ENCODE data around the gene CSGALNACT2.

Gene CSGALNACT2

DNA sequence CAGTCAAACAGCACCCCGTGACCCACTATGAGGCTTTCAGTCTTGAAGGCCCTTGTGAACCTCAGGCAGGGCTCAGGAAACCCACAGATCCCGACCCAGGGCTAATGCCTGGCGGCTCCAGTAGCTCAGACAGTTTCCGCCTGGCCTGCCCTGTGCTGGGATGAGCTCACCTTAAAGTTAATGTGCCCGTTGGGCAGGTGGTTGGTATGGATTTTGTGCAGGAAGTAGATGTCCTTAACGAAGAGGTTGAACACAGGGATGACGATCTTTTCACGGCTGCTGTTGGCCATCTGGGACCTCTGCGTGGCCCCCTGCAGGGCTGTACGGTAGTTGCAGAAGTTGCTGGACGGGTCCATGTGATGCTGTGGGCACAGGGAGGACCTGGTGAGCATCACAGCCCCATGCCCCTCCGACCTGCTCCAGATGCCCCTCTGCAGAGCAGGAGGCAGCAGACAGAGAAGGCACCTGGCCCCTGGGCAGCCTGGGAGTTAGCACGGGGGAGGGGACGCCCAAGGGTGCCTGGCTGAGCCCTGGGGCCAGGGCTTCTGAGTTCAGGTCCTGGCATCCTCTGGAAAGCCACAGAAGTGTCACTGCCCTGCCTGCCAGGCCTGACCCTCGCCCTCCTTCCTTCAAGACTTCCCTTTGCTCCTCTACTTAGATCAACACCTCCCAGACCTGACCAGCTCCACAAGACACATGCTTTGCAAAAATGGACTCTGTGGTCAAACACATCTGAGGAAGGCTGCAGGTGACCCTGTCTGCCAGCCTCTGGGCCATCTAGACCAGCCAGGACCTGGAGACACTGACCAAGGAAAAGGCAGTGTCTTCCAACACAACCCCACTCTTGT is 59.8 kb downstream of the CSGALNACT2 start:
- H3K4me1 ChIP-seq: no peaks in the 10 kb centered on the region

DNA sequence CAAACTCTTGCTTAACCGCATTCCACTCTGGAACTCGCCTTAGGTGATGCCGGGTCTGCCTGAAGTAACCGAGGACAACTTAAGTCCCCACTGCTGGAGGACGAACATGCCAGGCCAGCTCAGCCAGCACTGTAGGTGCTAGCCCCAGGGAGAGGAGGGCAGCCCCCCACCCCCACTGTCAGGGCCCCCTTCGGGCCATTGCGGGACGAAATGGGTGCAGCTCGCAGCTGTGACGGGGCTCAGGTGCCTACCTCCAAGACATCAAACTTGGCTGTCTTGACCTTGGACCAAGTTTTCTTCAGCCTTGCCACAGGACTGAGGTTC is 60.4 kb downstream of the CSGALNACT2 start:
- in situ Hi-C loops (cut with MboI; ENCODE audit: low sequenced_read_pairs): no loop called here
- H3K27me3 ChIP-seq (ENCODE audit: low read depth): no peaks in the 10 kb centered on the region
- H3K9me3 ChIP-seq: no peaks in the 10 kb centered on the region
- DNase-seq (ENCODE audit: low spot score in 2 of 2): no peak
- no peaks in the 10 kb centered on the region for H3K36me3 ChIP-seq (replicated peaks)
- H3K4me1 ChIP-seq: no peaks in the 10 kb centered on the region
- H3K4me3 ChIP-seq: no peak overlapping the region

More for the DNA sequence above, 59.8 kb downstream of the CSGALNACT2 start:
- H3K27me3 ChIP-seq (ENCODE audit: low read depth): no peaks in the 10 kb centered on the region
- no peaks in the 10 kb centered on the region for H3K36me3 ChIP-seq (replicated peaks)
- H3K4me3 ChIP-seq: no peak overlapping the region
- H3K9me3 ChIP-seq: no peaks in the 10 kb centered on the region
- peak in 1 of 2 experiments; percentile 67 for DNase-seq (ENCODE audit: low spot score in 2 of 2)
- in situ Hi-C loops (cut with MboI; ENCODE audit: low sequenced_read_pairs): no loop called here

DNA sequence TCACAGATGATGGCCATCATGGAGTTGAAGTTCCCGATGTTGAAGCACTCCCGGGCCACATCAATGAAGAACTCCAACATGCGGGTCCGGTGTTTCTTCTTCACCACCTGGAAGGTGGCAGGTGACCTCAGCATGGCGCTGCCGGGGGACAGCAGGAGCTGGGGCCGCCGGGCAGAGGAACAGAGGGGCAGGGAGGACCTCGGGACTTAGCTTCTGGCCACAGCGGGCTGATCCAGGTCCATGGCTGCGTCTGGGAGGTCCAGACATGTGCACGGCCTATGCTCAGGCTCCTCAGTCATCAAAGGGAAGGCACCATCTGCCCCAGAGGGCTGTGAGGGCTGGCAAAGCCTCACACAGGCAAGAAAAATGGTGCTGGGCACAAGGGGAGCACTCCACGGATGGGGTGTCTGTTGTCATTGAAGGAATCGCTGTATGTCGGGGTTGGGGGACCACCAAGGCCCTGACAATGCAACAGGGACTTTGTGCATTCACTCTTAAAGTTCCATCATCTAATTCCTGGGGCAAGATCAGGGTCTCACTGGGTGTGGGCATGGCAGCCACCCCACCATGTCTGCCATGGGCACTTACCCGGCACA is 60.9 kb downstream of the CSGALNACT2 start:
- Histone ChIP-seq H3K4me3 (no peak overlapping the region), H3K9me3 (no peaks in the 10 kb centered on the region), H3K36me3 (replicated peaks) (no peaks in the 10 kb centered on the region), H3K27me3 (ENCODE audit: low read depth) (no peaks in the 10 kb centered on the region), H3K4me1 (no peaks in the 10 kb centered on the region)
- in situ Hi-C loops (cut with MboI; ENCODE audit: low sequenced_read_pairs): no loop called here
- DNase-seq (ENCODE audit: low spot score in 2 of 2): no peak

DNA sequence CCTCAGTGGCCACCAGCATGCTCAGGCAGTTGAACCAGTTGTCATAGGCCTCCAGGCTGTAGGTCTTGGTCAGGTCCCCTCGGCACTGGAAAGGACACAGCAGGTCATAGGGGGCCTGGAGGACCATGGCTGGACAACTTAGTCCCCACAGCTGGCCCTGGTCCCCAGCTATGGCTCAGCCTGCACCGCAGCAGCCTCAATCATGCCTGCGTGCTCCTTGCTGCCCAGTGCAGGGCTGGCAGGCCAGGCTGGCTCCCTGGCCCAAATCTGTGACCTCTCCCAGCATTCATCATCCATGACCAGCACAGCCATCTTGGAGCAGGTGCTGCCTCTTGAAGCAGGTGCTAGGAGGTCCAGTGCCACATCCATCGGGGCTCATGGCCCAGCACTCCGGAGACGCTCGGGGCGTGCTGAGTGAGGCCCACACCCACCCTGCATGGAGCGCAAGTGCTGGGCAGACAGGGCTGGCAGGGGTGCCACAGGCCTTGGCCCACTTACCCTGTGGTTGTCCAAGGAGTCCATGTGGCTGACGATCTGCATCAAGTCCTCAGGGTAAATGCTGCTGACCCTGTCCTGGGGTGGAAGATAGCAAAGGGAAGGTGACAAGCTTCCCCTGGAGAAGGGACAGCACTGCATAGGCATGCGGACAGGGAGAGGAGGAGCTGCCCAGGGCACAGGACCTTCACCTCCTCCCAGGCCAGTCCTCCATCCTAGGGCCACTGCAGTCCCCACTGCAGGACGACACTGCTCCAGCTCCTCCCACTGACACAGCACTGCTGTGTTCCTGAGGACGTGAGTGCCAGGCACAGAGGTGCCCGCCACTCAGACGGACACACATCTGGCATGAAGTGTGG is 61.7 kb downstream of the CSGALNACT2 start:
- no peak for DNase-seq (ENCODE audit: low spot score in 2 of 2)
- in situ Hi-C loops (cut with MboI; ENCODE audit: low sequenced_read_pairs): no loop called here
- no peaks in the 10 kb centered on the region for H3K36me3 ChIP-seq (replicated peaks)

DNA sequence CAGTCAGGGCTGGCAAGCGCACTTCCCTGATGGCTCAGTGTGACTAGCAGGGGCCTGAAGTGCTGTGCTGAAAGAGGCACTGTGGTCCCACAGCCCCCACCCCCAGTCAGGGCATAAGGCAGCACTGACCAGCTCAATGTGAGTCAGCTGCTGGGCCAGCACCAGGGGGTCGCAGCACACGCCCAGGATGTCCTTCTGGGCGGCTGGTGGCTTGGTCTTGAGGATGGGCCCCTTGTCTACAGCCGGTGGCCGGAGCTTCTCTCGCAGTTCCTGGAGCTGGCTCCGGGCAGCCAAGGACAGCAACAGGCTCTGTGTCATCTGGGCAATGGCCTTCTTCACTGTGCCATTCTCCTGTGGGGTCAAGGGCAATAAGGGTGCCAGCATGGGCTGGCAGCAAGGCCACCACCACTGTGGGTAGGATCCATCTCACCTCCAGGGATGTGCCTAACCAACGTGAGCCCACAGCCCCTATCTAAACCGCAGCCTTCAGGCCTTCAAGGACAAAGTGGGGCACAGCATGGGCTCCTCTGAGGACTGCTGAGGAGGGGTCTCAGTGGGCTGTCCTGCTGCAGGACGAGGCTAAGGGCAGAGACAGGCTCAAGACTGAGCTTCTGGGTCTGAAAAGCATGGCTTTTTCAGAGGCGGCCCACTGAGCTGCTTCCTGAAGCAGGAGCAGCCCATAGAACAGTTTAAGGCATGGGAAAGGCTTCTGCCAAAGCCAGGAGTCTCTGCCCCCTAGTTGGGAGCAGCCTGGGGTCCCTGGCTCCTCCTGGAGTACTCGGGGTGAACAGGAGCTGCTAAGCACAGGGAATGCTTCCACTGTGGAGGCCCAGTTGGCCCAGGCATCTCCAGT is 62.5 kb downstream of the CSGALNACT2 start:
- no peaks in the 10 kb centered on the region for H3K36me3 ChIP-seq (replicated peaks)
- H3K4me3 ChIP-seq: no peak overlapping the region
- in situ Hi-C loops (cut with MboI; ENCODE audit: low sequenced_read_pairs): no loop called here
- H3K27me3 ChIP-seq (ENCODE audit: low read depth): no peaks in the 10 kb centered on the region
- H3K4me1 ChIP-seq: no peaks in the 10 kb centered on the region
- no peak for DNase-seq (ENCODE audit: low spot score in 2 of 2)
- no peaks in the 10 kb centered on the region for H3K9me3 ChIP-seq

More for the DNA sequence above, 61.7 kb downstream of the CSGALNACT2 start:
- Histone ChIP-seq H3K27me3 (ENCODE audit: low read depth) (no peaks in the 10 kb centered on the region), H3K4me3 (no peak overlapping the region), H3K9me3 (no peaks in the 10 kb centered on the region), H3K4me1 (no peaks in the 10 kb centered on the region)

DNA sequence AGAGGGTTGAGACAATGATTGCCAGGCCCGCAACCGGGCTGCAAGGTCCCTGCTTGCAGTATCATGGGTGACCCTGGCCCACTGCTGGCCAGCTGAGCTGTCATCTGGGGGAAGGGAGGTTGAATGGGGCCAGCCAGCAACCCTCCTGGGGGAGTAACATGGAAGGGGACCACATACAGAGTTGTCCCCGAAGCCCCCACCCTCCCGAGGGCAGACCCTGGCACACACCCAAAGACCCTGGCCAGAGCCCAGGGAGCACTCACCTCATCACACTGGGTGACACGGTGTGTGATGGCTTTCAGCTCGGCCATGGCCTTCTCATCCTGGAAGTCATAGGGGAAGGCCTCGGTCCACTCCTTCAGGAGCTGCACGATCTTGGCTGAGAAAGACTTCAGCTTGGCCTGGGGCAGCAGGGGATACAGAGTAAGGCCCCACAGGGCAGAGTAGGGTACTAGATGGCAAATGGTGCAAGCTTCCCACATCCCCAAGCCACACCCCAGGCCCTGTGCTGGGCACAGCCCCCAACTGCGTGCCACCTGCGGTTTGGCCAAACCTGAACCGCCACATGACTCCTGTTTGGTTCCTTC is 63.4 kb downstream of the CSGALNACT2 start:
- no peak overlapping the region for H3K4me3 ChIP-seq
- H3K36me3 ChIP-seq (replicated peaks): no peaks in the 10 kb centered on the region
- H3K9me3 ChIP-seq: no peaks in the 10 kb centered on the region
- no peaks in the 10 kb centered on the region for H3K27me3 ChIP-seq (ENCODE audit: low read depth)
- in situ Hi-C loops (cut with MboI; ENCODE audit: low sequenced_read_pairs): no loop called here
- no peaks in the 10 kb centered on the region for H3K4me1 ChIP-seq
- no peak for DNase-seq (ENCODE audit: low spot score in 2 of 2)

DNA sequence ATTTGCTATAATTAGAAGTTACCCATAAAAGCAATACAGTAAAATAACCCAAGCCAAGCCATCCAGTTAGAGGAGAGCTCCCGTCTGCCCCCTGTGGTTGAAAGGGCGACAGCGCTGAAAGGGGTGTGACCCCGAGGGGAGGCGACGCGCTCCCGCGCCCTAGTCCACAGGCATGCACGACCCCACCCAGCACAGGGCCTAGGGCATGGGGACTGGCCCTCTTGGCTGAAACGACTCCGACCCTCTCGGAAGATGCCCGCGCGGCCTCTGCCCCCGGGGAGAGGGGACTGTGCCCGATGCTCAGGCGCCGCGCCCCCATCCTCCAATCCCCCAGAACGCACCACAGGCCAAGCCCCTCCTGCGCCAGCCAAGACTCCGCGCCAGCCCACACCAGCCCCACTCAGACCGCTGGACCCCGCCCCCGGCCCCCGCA is 64.0 kb downstream of the CSGALNACT2 start:
- in situ Hi-C loops (cut with MboI; ENCODE audit: low sequenced_read_pairs): no loop called here
- no peaks in the 10 kb centered on the region for H3K4me1 ChIP-seq
- no peaks in the 10 kb centered on the region for H3K9me3 ChIP-seq
- peak in 1 of 2 experiments; percentile 51 for DNase-seq (ENCODE audit: low spot score in 2 of 2)
- H3K4me3 ChIP-seq: no peak overlapping the region
- no peaks in the 10 kb centered on the region for H3K36me3 ChIP-seq (replicated peaks)
- no peaks in the 10 kb centered on the region for H3K27me3 ChIP-seq (ENCODE audit: low read depth)

DNA sequence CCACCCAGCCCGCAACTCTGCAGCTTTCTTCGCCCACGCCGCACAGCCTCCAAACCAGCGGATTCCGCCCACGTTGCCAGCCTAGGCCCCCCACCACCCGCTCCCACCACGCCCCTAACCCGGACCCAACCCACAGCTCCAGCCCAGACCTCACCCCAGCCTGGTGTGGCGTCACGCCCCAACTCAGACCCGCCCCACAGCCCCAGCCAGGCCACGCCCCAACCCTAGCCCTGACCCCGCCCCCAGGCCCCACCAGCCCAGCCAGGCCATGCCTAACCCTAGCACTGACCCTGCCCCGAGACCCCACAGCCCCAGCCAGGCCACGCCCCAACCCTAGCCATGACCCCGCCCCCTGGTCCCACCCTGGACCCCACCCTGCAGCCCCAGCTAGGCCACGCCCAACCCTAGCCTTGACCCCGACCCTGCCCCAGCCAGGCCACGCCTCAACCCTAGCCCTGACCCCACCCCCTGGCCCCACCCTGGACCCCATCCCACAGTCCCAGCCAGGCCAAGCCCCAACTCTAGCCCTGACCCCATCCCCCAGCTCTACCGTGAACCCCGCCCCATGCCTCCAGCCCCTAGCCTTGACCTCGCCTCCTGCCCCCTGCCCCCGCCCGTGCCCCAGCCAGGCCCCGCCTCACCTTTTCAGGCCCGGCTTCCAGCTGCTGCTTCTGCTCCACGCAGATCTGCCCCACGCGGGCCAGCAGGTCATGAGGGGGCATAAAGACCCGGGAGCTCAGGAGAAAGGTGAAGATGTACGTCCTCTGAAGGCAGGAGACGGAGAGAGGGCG is 64.6 kb downstream of the CSGALNACT2 start:
- Histone ChIP-seq H3K4me1 (no peaks in the 10 kb centered on the region), H3K9me3 (no peaks in the 10 kb centered on the region), H3K36me3 (replicated peaks) (no peaks in the 10 kb centered on the region), H3K27me3 (ENCODE audit: low read depth) (no peaks in the 10 kb centered on the region), H3K4me3 (no peak overlapping the region)
- DNase-seq (ENCODE audit: low spot score in 2 of 2): peak in 1 of 2 experiments; percentile 41
- in situ Hi-C loops (cut with MboI; ENCODE audit: low sequenced_read_pairs): no loop called here

DNA sequence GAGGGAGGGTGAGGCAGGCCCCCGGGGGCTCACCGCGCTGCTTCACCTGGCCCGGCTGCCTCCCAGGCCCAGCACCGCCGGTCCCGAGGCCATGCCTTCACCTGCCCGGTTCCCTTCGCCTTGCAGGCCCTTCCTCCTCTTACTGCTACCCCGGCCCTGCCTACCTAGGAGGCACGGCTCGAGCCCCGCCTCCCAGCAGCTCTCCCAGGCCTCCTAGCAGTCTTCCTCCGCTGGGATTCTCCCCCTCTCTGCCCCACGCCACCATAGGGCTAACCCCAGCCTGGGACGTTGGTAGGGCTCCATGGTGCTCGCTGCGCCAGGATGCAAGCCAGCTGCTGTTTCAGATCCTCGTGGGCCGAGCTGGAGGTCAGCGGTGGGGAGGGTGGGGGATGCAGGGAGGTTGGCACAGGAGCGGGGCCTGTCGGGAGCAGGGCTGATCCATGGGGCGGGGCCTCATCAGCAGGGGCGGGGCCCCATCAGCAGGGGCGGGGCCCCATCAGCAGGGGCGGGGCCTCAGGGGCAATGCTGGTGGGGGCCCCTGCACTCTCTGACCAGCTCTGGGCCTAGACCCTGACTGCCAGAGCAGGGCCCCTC is 65.3 kb downstream of the CSGALNACT2 start:
- in situ Hi-C loops (cut with MboI; ENCODE audit: low sequenced_read_pairs): no loop called here
- Histone ChIP-seq H3K36me3 (replicated peaks) (no peaks in the 10 kb centered on the region), H3K4me3 (no peak overlapping the region), H3K9me3 (no peaks in the 10 kb centered on the region), H3K27me3 (ENCODE audit: low read depth) (no peaks in the 10 kb centered on the region), H3K4me1 (no peaks in the 10 kb centered on the region)
- DNase-seq (ENCODE audit: low spot score in 2 of 2): peak in 1 of 2 experiments; percentile 12

DNA sequence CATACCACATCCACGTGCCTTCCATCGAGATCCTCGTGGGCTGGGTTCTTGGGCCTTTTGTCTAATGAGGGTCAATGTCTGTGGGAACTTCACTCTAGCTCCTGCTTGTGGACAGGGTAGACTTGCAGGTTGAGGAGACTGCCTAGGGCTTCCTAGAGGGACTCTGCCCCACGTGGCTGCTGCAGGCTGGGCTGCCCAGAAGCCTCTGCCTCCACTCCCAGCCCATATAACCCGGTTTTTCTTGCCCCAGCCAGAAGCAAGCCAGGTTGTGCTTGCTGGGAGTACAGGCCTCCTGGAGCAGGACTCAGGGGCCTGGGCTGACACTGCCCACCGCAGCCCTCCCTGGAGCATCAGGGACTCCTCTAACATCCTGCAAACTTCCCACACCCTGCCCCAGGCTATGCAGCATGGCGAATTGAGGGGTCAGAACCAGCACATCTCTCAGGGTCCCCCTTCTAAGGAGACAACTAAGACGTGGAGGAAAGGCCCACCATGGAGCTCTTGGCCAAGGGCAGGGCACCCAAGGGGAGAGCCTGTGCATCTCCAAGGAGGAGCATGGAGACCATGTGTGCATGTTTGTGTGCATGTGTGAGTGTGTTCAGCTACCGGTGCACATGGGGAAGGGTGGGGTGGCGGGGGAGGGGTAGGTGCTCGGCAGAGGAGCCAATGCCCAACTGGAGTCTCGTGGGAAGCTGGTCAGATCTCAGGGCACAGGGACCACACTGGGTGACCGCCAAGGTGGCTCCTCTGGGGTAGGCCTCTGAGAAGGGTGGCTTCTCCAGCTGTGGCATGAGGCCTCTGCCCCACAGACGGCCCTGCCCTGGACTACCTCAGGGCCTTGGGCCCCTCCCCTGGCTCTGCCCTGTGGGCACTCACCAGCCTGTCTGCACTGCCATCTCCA is 66.0 kb downstream of the CSGALNACT2 start:
- Histone ChIP-seq H3K4me3 (no peak overlapping the region), H3K27me3 (ENCODE audit: low read depth) (no peaks in the 10 kb centered on the region), H3K36me3 (replicated peaks) (no peaks in the 10 kb centered on the region), H3K9me3 (no peaks in the 10 kb centered on the region), H3K4me1 (no peaks in the 10 kb centered on the region)
- peak in 1 of 2 experiments; percentile 7 for DNase-seq (ENCODE audit: low spot score in 2 of 2)
- in situ Hi-C loops (cut with MboI; ENCODE audit: low sequenced_read_pairs): no loop called here

DNA sequence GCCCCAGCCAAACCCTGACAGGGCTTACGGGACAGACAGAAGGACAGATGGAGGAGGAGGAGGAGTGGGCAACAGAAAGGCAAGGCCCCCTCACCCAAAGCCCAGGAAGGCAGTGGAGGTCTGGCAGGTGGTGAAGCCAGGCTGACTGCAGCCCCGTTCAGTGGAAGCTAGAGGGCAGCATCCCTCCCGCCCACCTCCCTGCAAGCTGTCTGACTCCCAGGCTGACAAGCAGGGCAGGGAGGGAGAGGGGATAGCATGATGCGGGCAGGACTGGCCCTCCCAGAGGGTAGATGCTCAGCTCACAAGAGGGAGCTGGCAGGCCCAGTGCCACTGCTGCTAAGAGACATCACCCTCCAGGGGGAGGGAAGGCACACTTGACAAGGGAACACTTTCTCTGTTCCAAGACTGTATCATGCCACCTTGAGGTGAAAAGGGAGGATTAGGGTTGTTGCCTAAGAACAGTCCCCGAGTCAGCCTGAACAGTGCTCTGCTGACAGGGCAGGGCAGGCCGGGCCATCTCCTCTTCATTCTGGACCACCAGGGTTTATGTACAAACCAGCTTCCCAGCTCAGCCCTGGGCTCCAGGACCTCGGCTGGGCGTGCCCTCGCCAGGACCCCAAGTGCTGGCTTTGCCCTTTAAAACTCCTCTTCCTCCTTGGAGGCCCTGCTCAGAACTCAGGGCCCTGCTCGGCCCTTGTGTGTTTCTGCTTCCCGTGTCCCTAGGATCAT is 66.9 kb downstream of the CSGALNACT2 start:
- H3K36me3 ChIP-seq (replicated peaks): no peaks in the 10 kb centered on the region
- DNase-seq (ENCODE audit: low spot score in 2 of 2): peak; percentile 39 to 77
- no peaks in the 10 kb centered on the region for H3K9me3 ChIP-seq
- no peaks in the 10 kb centered on the region for H3K4me1 ChIP-seq
- no peaks in the 10 kb centered on the region for H3K27me3 ChIP-seq (ENCODE audit: low read depth)
- H3K4me3 ChIP-seq: no peak overlapping the region
- in situ Hi-C loops (cut with MboI; ENCODE audit: low sequenced_read_pairs): no loop called here

All from HAP-1 (cell line).